CD4-positive, alpha-beta memory T cell (primary cell): ENCODE results near the gene ARHGEF25. TPM values are rescaled to one million over a fixed set of nuclear protein-coding genes. Genes with fewer than 3 reads are reported as not detected.

Source experiments
- CTCF ChIA-PET: fragments of 350-600 bp; sonication (Branson Sonifier 250); formaldehyde crosslinking; loops from one replicate; lab custom pipeline; 2021; ENCODE audit warnings: inconsistent platforms; ENCODE audit not compliant: partially characterized antibody; lab: Charles Lee
- POLR2A ChIA-PET: fragments of 350-600 bp; sonication (Branson Sonifier 250); formaldehyde crosslinking; loops from one replicate; lab custom pipeline; 2021; ENCODE audit not compliant: partially characterized antibody; lab: Charles Lee
- DNase-seq, 5 donors: peaks; one replicate each; pipeline versions ENCODE4 v3.0.0 to v3.0.0-alpha.2; 2020 to 2022; ENCODE audit warnings: mixed read lengths in 1 of 5
- H3K27ac ChIP-seq: one replicate; pipeline ENCODE4 v1.7.0; 2013; ENCODE audit warnings: low read depth, low read length
- H3K27me3 ChIP-seq: 2 replicates; pipeline ENCODE4 v1.7.0; 2013; ENCODE audit warnings: mild to moderate bottlenecking, low read length, moderate library complexity; ENCODE audit not compliant: insufficient read depth
- H3K36me3 ChIP-seq: 2 replicates; pipeline ENCODE4 v1.7.0; 2013; ENCODE audit warnings: mild to moderate bottlenecking, low read length, moderate library complexity; ENCODE audit not compliant: insufficient read depth
- H3K4me1 ChIP-seq: 2 replicates; pipeline ENCODE4 v1.7.0; 2013; ENCODE audit warnings: mild to moderate bottlenecking, low read length, moderate library complexity; ENCODE audit not compliant: insufficient read depth
- H3K4me3 ChIP-seq, 2 donors: one replicate each; pipeline ENCODE4 v1.7.0; 2013; ENCODE audit warnings: low read length in 2 of 2, mild to moderate bottlenecking in 1 of 2
- H3K9me3 ChIP-seq, 2 donors: one replicate each; pipeline ENCODE4 v1.7.0; 2013; ENCODE audit warnings: low read length in 2 of 2, control low read depth in 1 of 2; ENCODE audit not compliant: control insufficient read depth in 1 of 2
- H3K27ac Mint-ChIP-seq, 7 donors: one replicate each; pipeline ENCODE4 v1.8.0; 2020 to 2021; ENCODE audit warnings: mixed read lengths in 7 of 7, mild to moderate bottlenecking in 6 of 7, inconsistent platforms in 3 of 7, moderate library complexity in 3 of 7
- H3K27me3 Mint-ChIP-seq, 2 donors: one replicate each; pipeline ENCODE4 v1.8.0; 2020 to 2021; ENCODE audit warnings: mixed read lengths in 2 of 2
- H3K36me3 Mint-ChIP-seq, 2 donors: one replicate each; pipeline ENCODE4 v1.8.0; 2020 to 2021; ENCODE audit warnings: mixed read lengths in 2 of 2, inconsistent platforms in 1 of 2, mild to moderate bottlenecking in 1 of 2
- H3K4me1 Mint-ChIP-seq, 4 donors: one replicate each; pipeline ENCODE4 v1.8.0; 2020 to 2021; ENCODE audit warnings: mixed read lengths in 4 of 4, mild to moderate bottlenecking in 1 of 4
- H3K4me3 Mint-ChIP-seq, 8 donors: one replicate each; pipeline ENCODE4 v1.8.0; 2020 to 2021; ENCODE audit warnings: mixed read lengths in 8 of 8, mild to moderate bottlenecking in 7 of 8, moderate library complexity in 6 of 8, inconsistent platforms in 3 of 8
- H3K9me3 Mint-ChIP-seq, 8 donors: one replicate each; pipeline ENCODE4 v1.8.0; 2020 to 2021; ENCODE audit warnings: mixed read lengths in 8 of 8, mild to moderate bottlenecking in 5 of 8, inconsistent platforms in 3 of 8, moderate library complexity in 1 of 8
- intact Hi-C: fragments of 100-400 bp; cut with micrococcal nuclease; formaldehyde crosslinking; loops from one replicate; pipeline ENCODE4 v1.15.1; 2023
- polyA plus RNA-seq, 2 donors: library from polyadenylated mRNA; unstranded; fragments of 300-500 nt; fragmentation: Illumina TruSeq; gene quantifications; one replicate each; pipeline ENCODE4 v1.2.3, GENCODE V29; 2021
- total RNA-seq, 2 experiments: library from RNA; stranded (reverse); gene quantifications; one replicate each; pipeline ENCODE4 v1.2.3, GENCODE V29; 2021

The ARHGEF25 gene
- total and polyA plus RNA-seq, 4 experiments from 2014 or later: 0.47 to 0.67 TPM; not detected in 2

DNA sequence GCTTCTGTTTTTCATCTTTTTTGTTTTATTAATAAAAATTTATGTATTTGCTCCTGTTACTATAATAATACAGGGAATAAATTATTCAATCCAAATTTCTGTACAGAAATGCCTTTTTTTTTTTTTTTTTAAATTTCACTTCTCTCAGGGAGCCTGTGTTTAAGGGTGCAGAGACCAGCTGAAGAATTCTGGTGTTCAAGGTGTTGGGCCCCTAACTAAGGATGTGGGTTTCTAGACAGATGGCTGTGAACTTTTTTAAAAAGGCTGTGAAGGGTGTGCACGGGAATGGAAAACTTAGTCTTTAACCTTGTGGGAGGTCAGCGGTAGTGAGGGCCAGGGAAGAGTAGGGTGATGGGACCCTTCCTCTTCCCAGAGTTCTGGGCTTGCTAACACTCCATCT lies 7.9 kb upstream of the ARHGEF25 start:
- peak overlapping the region; percentile 85 to 90 (median 87) for H3K4me3 Mint-ChIP-seq
- CTCF ChIA-PET: interaction anchor here (0.6 to 3.6 kb wide), 3 partner anchors 16 to 172 kb away, joined by 3 to 17 read pairs (median 4); no protein-coding TSS in a partner anchor
- Histone ChIP-seq H3K36me3 (peaks cover 17% of the 10 kb centered on the region), H3K9me3 (no peaks in the 10 kb centered on the region), H3K4me1 (peaks cover 30% of the 10 kb centered on the region), H3K27me3 (no peaks in the 10 kb centered on the region), H3K4me3 (no peak overlapping the region), H3K27ac (no peak overlapping the region)
- POLR2A ChIA-PET: interaction anchor here (0.6 to 1.3 kb wide), 5 partner anchors 10 to 144 kb away, joined by 3 to 5 read pairs (median 3); partner anchors contain the start of genes DDIT3, GLI1 and PIP4K2C
- peak overlapping the region in 6 of 7 donors; percentile 68 to 94 (median 86) for H3K27ac Mint-ChIP-seq
- H3K36me3 Mint-ChIP-seq: peaks cover 36 to 52% of the 10 kb centered on the region in 2 donors
- intact Hi-C loops: no loop called here
- peaks cover 17 to 39% (median 28%) of the 10 kb centered on the region in 4 donors for H3K4me1 Mint-ChIP-seq
- DNase-seq: no peak
- no peaks in the 10 kb centered on the region for H3K27me3 Mint-ChIP-seq
- H3K9me3 Mint-ChIP-seq: no peaks in the 10 kb centered on the region

DNA sequence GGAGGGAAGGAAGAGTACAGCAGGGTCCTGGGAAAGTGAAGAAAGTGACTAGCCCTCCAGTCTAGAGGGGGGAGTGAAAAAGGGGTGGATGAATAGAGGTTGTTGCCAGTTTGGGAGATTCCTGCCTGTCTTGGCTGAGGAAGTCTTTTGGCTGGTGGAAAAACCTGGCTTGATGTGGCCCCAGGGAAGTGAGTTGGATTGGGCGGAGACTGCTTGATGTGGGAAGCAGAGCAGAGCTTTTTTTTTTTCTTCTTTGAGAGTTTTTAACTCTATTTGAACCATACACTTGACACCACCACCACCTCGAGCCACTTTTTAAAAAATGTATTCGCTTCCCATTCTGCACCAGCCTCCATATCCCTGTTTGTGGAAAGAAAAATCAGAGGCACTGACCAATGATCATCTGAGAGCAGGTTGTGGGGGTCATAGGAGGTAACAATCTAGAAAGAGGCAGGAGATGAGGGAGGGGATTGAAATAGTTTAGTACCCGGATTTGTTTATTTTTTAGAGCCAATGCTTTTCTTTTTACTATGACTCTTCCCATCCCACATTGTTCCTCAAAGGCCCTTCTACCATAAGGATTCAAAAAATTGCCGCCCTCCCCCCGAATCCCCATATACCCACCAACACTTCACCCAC lies 7.3 kb upstream of the ARHGEF25 start:
- H3K27ac ChIP-seq: peak overlapping the region; percentile 24
- Mint-ChIP-seq H3K27me3 (no peaks in the 10 kb centered on the region), H3K9me3 (no peaks in the 10 kb centered on the region), H3K4me1 (peaks cover 17 to 39% (median 28%) of the 10 kb centered on the region in 4 donors), H3K4me3 (peak overlapping the region; percentile 85 to 90 (median 87)), H3K36me3 (peaks cover 31 to 50% of the 10 kb centered on the region in 2 donors), H3K27ac (peak overlapping the region; percentile 63 to 94 (median 85))
- intact Hi-C loops: no loop called here
- CTCF ChIA-PET: interaction anchor here (1.6 to 3.6 kb wide), 2 partner anchors 16 to 20 kb away, joined by 4 to 17 read pairs; no protein-coding TSS in a partner anchor
- peaks cover 30% of the 10 kb centered on the region for H3K4me1 ChIP-seq
- H3K36me3 ChIP-seq: peaks cover 17% of the 10 kb centered on the region
- POLR2A ChIA-PET: interaction anchor here (0.6 to 1.7 kb wide), 6 partner anchors 9 to 145 kb away, joined by 3 to 7 read pairs (median 3); partner anchors contain the start of genes DDIT3, GLI1 and PIP4K2C
- H3K4me3 ChIP-seq: peak overlapping the region; percentile 60 to 66
- no peaks in the 10 kb centered on the region for H3K27me3 ChIP-seq
- no peak for DNase-seq
- H3K9me3 ChIP-seq: no peaks in the 10 kb centered on the region

DNA sequence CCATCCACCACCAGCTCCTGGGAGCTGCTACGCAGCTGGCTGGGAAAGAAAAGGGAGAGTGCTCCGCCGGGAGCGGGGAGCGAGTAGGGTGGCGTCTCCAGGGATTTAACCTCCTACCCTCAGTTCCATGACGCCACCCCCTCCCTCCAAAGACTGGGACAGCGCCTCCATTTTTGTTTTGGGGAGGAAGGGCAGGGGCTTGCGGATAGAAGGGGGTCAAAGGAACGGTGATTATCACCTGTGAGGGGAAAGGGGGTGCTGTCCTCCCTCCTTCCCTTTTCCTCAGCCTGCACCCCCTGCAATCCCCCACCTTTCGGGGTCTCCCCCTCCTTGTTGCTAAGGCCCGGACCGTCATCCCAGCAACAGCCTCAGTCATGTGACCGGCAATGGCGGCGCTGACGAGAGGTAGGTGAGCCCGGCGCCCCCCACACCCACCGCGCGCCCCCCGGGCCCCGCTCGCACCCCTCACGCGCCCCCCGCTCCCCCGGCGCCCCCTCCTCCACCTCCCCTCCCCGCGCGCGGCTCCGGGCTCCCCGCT lies 6.7 kb upstream of the ARHGEF25 start, which contains the start of gene DTX3:
Gene DTX3, plus strand, starts transcription at position 371 of the 538 bp plus-strand sequence. CDS start 1,694 bp downstream, outside the sequence.
- intact Hi-C loops: no loop called here
- no peaks in the 10 kb centered on the region for H3K9me3 ChIP-seq
- Mint-ChIP-seq H3K4me1 (peaks cover 17 to 39% (median 28%) of the 10 kb centered on the region in 4 donors), H3K27ac (peak within 1 kb of the TSS; percentile 63 to 96 (median 93)), H3K27me3 (peaks cover 0 to 1% of the 10 kb centered on the region in 2 donors), H3K4me3 (peak within 1 kb of the TSS; percentile 85 to 90 (median 87)), H3K36me3 (peaks cover 25 to 44% of the 10 kb centered on the region in 2 donors), H3K9me3 (no peaks in the 10 kb centered on the region)
- H3K4me1 ChIP-seq: peaks cover 30% of the 10 kb centered on the region
- H3K4me3 ChIP-seq: peak within 1 kb of the TSS; percentile 60 to 66
- no peaks in the 10 kb centered on the region for H3K27me3 ChIP-seq
- peak within 1 kb of the TSS; percentile 24 for H3K27ac ChIP-seq
- peaks cover 13% of the 10 kb centered on the region for H3K36me3 ChIP-seq
- ChIA-PET CTCF (interaction anchor here (1.6 to 3.6 kb wide), 2 partner anchors 15 to 21 kb away, joined by 4 to 17 read pairs; no protein-coding TSS in a partner anchor), POLR2A (interaction anchor here (1.2 to 1.7 kb wide), 2 partner anchors 12 to 84 kb away, joined by 3 to 7 read pairs; partner anchors contain the start of gene DDIT3)
- DNase-seq: peak in 3 of 5 donors; percentile 33 to 43 (median 39)

DNA sequence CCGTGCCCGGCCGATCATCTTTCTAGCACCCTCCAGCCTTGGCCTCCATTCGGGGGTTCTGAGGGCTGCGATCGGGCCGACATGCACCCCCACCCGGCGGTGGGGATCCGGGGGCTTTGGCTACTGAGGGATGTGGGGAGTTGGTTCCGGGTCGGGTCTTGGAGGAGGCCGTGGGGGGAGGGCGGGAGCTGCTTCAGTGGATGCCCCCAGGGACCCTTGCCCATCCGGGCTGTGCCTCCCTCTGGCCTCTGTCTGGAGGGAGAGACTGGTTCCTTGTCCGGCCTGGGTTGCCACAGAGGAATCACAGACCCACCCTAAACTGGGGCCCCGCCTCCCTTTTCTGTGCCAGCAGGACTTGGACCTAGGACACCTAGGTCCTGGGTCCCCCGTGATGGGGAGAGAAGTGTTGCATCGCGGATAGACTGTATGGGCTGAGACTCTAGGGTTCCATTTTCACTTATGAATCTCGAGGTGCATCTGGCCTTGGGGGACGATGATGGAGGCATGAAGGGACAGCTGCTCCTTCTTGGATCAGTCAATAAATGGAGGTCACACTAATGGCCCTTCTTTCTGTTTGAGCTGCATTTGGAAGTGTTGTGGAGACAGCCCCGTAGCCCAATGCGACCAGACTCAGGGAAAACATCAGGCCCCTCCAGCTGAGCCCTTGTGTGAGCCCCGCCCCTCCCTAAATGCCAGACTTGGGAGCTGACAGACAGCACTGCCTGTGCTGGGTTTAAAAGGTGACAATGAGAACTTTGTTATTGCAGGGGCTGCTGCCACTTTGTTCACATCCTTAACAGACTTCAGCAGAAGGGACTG lies 6.0 kb upstream of the ARHGEF25 start:
- no peaks in the 10 kb centered on the region for H3K9me3 Mint-ChIP-seq
- H3K9me3 ChIP-seq: no peaks in the 10 kb centered on the region
- intact Hi-C loops: no loop called here
- H3K27me3 Mint-ChIP-seq: peaks cover 0 to 1% of the 10 kb centered on the region in 2 donors
- peaks cover 7% of the 10 kb centered on the region for H3K36me3 ChIP-seq
- DNase-seq: no peak
- ChIA-PET POLR2A (interaction anchor here (1.2 to 1.7 kb wide), 4 partner anchors 10 to 59 kb away, joined by 3 to 7 read pairs (median 4); partner anchors contain the start of gene PIP4K2C), CTCF (interaction anchor here (0.8 to 3.6 kb wide), 3 partner anchors 16 to 24 kb away, joined by 3 to 17 read pairs (median 6); no protein-coding TSS in a partner anchor)
- H3K4me1 ChIP-seq: peaks cover 30% of the 10 kb centered on the region
- H3K27me3 ChIP-seq: no peaks in the 10 kb centered on the region
- peaks cover 23 to 37% of the 10 kb centered on the region in 2 donors for H3K36me3 Mint-ChIP-seq
- peak overlapping the region; percentile 17 to 92 (median 84) for H3K27ac Mint-ChIP-seq
- peak overlapping the region; percentile 81 to 90 (median 87) for H3K4me3 Mint-ChIP-seq
- peak overlapping the region; percentile 24 for H3K27ac ChIP-seq
- H3K4me1 Mint-ChIP-seq: peaks cover 17 to 40% (median 28%) of the 10 kb centered on the region in 4 donors
- peak overlapping the region; percentile 58 to 60 for H3K4me3 ChIP-seq

DNA sequence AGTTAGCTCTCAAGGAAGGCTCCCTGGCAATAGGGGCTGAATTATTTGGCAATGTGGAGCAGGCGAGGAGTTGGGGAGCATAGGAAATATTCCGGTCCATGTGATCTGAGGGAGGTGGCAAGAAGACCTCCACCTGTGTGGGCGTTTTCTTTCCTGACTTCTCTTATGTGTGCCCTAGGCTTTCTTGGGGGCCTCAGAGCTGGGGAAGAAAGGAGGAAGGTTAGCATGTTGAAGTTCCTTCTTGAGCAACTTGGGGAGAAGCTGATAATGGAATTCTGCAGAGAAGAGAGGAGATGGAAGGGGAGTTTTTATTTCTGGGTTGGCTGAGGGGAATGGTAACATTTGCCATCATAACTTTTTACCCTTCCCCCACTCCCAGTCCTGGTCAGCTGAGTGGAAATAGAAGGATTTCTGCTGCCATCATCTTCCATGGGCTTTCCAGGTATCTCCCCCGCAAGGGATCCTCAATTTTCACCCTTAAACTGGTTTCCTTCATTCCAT lies 5.4 kb upstream of the ARHGEF25 start:
- Histone ChIP-seq H3K27ac (no peak overlapping the region), H3K36me3 (peaks cover under 1% of the 10 kb centered on the region), H3K4me3 (no peak overlapping the region), H3K9me3 (no peaks in the 10 kb centered on the region), H3K27me3 (no peaks in the 10 kb centered on the region), H3K4me1 (peaks cover 36% of the 10 kb centered on the region)
- Mint-ChIP-seq H3K36me3 (peaks cover 18 to 30% of the 10 kb centered on the region in 2 donors), H3K27me3 (peaks cover 2 to 3% of the 10 kb centered on the region in 2 donors), H3K9me3 (no peaks in the 10 kb centered on the region), H3K4me3 (peak overlapping the region; percentile 81 to 90 (median 87)), H3K4me1 (peaks cover 20 to 46% (median 33%) of the 10 kb centered on the region in 4 donors), H3K27ac (peak overlapping the region in 4 of 7 donors; percentile 52 to 85 (median 65))
- ChIA-PET POLR2A (interaction anchor here (1.2 to 1.7 kb wide), 5 partner anchors 10 to 151 kb away, joined by 3 to 7 read pairs (median 3); partner anchors contain the start of gene PIP4K2C), CTCF (interaction anchor here (0.8 to 3.6 kb wide), 4 partner anchors 14 to 24 kb away, joined by 3 to 17 read pairs (median 6); no protein-coding TSS in a partner anchor)
- DNase-seq: no peak
- intact Hi-C loops: no loop called here

DNA sequence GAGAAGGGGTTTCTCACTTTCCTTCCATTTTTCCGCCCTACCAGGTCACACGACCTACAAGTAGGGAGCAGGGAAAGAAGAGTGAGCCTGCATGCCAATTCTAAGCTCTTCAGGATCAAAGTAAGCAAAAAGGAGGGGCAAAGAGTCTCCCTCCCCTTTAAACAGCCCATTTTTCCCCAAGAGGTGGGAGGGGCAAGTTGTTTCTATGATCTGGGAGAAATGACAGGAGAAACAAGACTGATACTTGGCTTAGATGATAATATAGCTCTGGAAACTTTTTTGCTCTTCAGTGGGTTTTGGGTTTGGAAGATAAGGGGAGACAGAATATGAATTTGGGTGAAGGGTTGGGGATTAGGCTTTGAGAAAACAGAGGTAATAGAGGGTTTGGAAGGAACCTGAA lies 4.8 kb upstream of the ARHGEF25 start:
- H3K27me3 ChIP-seq: no peaks in the 10 kb centered on the region
- Mint-ChIP-seq H3K27ac (peak overlapping the region in 3 of 7 donors; percentile 12 to 52 (median 35)), H3K27me3 (peaks cover 2 to 3% of the 10 kb centered on the region in 2 donors), H3K36me3 (peaks cover 13 to 25% of the 10 kb centered on the region in 2 donors), H3K4me3 (peak overlapping the region in 7 of 8 donors; percentile 7 to 90 (median 87)), H3K9me3 (no peaks in the 10 kb centered on the region), H3K4me1 (peaks cover 20 to 47% (median 34%) of the 10 kb centered on the region in 4 donors)
- no peak overlapping the region for H3K4me3 ChIP-seq
- POLR2A ChIA-PET: interaction anchor here (1.2 to 1.5 kb wide), 3 partner anchors 9 to 150 kb away, joined by 3 read pairs; no protein-coding TSS in a partner anchor
- no peaks in the 10 kb centered on the region for H3K9me3 ChIP-seq
- peaks cover 39% of the 10 kb centered on the region for H3K4me1 ChIP-seq
- intact Hi-C loops: no loop called here
- no peak overlapping the region for H3K27ac ChIP-seq
- no peaks in the 10 kb centered on the region for H3K36me3 ChIP-seq
- CTCF ChIA-PET: interaction anchor here (1.5 to 2.1 kb wide), 3 partner anchors 14 to 25 kb away, joined by 3 to 8 read pairs (median 7); no protein-coding TSS in a partner anchor
- no peak for DNase-seq
